GM21737 (cell line): Measurements from ENCODE around the gene KCTD16.

Source experiments
- ATAC-seq: cut with Tn5 transposase; IDR thresholded peaks from one replicate; pipeline ENCODE4 v1.9.1; 2021; ENCODE audit warnings: mild to moderate bottlenecking, moderate library complexity; ENCODE audit not compliant: unreplicated experiment

KCTD16 gene

DNA sequence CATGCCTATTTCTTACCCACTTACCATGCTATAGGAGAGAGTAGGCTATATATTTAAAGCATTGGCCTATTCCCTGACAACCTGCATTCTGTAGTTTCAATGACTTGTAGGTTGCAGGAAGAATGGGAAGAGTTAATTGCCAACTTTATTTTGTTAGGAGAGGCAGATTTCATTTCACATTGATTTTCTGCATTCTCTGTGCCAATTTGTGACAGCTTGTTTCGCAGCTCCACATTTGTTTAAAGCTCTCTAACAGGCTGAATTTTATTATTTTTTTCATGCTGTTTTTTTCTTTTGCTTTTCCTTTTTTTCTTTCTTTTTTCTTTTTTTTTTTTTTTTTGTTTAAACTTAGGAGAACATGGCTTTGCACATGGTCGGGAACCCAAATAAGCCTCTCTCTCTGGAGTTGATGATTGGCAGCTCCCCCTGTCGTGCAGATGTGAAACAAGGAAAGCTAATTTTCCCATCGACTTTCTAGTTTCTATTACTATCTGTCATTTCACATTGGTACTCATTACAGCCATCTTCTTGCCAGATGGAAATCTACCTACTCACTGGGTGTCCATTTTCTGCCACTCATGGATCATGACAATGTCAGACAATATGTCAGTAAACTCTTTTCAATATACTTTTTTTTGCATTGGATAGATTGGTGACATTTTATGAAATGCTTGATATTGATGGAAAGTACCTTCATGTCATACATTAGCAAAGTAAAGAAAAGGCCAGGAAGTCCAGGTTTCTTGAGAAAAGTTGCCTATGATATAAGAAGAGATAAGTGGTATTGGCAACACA lies 223.2 kb downstream of the KCTD16 start:
- no peak for ATAC-seq

DNA sequence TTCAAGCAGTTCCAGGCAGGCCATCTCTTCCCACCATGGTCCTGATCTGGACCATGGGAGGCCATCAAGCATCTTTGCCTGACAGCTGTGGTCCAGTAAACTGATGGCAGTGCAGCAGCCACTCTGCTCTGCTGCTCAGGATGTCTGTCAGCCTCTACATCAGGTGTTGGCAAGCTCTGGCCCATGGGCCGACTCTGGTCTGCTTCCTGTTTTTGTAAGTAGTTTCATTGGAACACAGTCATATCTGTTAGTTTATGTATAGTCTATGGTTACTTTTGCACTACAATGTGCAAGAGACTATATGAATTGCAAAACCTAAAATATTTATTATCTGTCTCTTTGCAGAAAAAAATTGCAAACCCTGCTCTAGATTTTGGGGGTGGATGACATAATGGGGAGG lies 225.0 kb downstream of the KCTD16 start:
- ATAC-seq, result no peak

DNA sequence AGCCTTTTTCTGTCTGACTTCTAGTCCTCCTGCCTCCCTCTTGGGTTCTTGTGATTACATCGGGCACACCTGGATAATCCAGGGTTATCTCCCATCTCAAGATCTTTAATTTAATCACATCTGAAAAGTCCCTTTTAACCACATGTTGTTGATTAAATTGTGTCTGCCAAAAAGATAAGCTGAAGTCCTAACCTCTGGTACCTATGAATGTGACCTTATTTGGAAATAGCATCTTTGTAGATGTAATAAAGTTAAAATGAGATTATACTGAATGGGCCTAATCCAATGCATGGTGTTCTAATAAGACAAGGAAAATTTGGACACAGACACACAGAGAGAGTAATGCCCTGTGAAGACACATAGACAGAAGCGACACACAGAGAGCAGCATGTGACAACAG lies 232.4 kb downstream of the KCTD16 start:
- ATAC-seq, result no peak

DNA sequence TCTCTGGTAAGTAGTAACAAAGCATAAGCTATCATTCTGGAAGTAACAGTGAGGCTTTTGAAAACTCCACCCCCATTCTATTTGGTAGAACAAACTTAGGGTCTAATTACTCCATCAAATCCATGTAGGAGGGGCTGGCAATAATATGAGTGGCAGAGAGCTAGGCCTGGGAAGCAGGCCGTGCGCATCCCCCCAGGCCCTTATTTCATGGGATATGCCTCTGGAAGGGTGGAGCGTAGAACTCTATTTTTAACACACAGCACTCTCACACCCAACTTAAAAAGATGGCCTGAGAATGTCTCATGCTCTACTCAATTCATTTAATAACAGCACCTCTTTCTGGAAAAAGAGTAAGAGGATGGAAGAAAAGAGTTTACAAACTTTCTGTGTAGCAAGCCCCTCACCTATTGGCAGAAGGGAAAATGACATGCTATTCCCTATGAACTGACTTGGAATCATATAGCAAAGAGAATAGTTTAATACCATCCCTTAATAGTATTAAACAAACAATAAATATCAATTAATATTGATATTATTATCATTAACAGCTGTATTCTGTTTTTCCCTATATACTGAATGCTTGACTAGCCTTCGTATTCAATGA lies 233.2 kb downstream of the KCTD16 start:
- no peak for ATAC-seq

DNA sequence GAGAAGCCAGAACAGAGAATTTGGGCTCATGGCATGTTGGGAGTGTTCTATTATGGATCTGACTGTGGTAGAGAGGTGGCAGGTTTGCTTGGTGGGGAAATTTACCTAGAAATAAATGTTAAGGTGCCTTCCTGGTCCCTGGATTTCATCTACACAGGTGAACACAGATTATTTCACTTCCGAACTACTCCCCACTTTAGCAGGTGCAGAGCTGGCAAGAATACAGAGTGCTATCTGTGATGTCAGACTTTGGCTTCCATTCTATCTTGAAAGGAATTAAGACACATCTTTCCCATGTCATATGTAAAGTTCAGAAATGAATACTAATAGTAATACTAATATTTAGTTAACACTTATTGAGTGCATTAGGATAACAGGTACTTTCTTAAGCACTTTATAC lies 234.0 kb downstream of the KCTD16 start:
- ATAC-seq, result no peak

DNA sequence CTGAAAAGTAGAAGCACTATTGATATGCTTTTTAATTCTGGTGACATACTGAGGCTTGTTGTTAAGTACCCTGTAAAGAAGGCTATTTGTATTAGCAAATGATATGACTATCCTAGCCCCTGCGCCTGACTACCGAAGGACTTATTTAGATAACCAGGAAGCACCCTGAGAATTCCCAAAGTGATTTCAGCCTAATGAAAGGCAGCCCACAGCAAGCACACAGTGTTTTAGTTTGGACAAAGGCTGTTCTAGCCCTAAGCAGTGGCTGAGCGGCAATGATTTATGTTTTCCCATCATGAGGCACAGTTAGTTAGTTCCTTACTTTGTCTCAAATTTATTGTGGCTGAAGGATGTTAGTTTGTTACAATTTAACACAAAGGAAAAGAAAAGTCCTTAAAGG lies 235.3 kb downstream of the KCTD16 start:
- ATAC-seq, result no peak

DNA sequence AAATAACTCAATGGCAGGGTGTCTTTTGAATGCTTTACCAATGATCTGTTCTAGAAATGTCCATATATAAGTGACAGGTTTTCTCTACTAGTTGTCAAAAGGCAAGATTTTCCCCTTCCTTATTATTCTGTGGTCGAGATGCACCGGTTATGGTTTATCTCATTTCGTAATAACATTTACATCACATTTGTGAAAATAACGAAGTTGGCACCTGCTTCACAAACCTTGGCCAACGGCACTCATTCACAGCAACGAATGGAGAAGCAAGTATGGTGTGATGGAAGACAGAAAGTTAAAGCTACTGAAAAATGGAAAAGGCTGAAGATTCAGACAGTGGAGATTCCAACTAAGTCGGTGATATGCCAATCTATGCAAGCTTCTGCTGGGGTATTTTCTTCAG lies 235.8 kb downstream of the KCTD16 start:
- no peak for ATAC-seq

DNA sequence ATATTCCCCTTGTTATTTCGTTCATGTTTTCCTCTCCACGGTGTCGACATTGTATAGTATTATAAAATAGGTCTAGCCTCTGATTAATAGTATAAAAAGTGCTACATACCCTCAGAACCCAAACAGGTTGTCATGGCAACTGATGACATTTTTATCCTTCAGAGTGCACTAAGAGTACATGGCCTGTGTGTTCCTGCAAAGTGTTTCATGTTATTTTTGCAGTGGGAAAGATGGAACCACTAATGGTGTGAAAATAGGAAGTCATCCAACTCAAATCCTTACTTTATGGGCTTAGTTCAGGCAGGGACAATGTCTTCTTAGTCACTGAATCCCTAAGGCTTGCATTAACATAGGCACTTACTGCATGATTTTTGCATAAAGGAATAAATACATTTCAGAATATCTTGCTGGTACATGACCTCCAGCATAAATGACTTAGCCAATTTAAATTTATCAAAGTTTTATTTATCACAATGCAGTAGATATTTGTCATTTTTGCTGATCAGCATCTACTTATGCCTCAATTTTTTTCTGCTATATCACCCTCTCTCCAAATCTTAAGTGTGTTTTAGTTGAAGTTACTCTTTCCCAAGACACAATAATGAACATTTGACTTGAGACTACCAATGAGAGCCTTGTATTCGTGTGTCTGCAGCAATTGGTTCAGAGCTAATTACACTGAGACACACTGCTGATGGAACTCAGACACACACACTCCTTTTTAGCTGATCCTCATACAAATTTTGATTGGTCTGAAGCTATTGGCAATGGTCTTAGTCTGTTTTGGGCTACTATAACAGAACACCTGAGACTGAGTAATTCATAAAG lies 243.7 kb downstream of the KCTD16 start:
- ATAC-seq, result no peak

DNA sequence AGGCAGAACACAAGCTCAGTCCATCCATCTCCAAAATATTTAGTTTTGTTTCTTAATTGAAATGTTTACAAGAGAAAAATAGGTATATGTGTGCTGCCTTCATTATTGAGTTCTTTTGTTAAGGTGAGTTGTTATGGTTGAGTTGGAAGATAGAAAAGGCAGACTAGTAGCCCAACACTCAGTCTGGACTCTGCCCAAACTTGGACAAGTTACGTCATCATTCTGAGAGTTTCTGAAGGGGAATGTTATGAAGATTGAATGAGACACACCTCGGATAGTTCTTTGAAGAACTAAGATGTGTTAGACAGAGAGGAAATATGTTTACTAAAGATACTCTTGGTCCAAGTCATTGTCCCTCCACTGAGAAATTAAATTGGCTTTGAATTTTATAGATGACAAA lies 245.5 kb downstream of the KCTD16 start:
- ATAC-seq, result no peak

DNA sequence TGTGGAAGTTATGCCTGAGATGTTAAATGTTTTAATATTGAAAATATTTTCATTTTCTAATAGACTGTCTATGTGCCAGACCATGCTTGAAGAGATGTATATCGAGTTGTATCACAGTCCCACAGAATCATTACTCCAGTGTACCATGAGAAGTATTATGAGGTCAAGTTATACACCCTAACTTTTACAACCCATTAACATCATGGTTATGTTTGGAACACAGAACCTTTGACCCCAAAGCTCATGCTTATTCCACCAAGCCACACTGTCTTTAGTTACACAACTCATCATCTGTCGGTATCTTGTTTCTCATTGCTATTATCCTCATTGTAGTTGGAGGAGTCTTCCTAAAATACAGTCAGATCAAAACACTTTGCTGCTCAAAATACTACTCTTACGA lies 248.0 kb downstream of the KCTD16 start:
- no peak for ATAC-seq

DNA sequence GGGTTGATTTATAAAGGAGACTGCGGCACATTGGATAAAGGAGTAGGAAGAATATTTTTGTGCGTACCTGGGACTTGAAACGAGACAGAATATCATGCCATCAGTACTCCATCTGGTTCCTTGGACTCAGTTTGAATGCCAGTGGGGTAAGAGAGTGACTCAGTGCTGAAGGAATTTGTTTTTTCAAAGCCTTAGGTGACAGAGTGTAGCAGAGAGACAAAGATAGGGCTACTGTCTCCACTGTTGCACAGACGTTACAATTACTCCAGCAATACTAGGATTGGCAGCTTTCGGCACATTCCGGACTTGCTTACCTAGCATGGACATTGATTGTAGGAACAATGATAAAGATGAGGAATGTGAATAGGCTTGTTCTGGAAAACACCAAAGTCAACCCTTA lies 250.7 kb downstream of the KCTD16 start:
- no peak for ATAC-seq

DNA sequence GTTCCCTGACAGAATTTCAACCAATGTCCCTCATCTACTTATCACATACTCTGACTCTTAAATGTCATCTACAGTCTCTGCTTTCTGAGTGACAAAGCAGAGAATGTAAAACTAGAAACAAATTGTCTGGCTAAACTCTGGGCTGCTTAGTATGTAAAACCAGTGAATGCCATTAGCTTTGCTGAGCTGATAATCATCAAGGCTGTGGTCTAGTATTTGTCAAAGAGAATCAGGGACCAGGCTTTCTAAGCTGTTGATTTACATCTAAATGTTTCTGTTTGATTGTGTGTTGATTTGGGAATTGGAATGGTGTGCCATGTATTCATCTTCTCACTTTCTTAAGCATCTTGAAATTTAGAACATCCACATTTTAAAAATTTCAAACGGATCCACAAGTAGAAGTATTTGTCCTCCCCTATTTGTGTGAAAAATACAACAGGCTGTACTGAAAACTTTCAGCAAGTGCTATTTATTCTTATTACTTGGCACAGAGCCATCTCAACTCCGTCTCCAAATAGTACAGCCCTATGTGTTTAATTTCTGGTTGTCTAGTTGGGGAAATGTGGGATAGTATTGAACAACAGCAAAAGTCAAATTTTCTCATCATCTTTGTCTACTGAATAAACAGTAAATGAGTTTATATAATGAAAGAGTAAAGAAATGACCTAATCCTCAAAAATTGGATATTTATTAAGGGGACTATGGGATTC lies 251.5 kb downstream of the KCTD16 start:
- no peak for ATAC-seq

DNA sequence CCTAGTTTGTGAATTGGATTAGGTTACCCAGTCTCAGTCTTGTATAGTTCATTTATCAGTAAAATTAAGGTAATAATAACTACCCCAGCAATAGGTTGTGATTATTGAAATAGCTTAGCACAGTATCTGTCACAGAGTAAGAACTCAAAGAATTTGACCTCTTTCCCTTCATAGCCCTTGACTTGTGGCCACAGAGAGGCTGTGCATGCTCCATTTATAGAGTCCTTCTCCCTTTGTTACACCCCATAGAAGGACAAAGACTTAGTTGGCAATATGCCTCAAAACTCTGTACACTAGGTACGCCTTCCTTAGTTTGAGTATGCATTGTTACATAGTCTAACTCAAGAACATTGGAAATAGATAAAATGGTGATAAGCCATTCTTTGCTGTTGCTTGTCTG lies 257.2 kb downstream of the KCTD16 start:
- no peak for ATAC-seq

DNA sequence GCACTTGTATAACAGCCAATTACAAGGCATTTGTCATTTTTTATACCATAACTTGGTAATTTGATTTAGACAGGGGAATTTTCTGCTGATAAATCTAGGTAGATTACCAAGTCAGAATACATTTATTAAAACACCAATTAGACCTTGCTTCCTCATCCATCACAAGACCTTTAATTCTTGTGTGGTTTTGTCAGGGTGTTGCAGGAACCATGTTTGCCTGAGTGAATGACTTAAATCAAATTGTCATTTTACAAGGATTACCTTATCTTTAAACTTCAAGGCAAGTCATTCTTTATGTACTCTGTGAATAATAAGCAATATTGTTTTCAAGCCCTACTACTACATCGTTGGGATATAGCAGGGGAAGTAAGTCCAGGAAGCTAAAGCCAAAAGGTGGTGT lies 257.7 kb downstream of the KCTD16 start:
- no peak for ATAC-seq

DNA sequence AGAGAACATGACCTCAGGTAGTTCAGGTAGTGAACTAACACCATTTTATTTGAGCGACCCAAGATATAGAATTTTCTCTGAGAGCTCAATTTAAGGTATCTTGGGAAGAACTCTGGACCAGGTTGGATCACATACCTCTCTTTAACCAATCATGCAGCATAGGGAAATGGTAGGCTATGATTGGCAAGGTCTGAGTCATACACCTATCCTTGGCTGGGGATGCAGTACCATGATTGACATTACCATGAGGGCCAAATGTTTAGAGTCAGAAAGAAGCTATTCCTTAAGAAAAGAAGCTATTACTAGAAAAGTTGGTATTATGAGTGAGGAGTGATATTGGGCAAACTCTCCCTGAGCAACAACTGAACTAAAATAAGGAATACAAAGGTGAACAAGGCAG lies 258.7 kb downstream of the KCTD16 start:
- ATAC-seq, result no peak

DNA sequence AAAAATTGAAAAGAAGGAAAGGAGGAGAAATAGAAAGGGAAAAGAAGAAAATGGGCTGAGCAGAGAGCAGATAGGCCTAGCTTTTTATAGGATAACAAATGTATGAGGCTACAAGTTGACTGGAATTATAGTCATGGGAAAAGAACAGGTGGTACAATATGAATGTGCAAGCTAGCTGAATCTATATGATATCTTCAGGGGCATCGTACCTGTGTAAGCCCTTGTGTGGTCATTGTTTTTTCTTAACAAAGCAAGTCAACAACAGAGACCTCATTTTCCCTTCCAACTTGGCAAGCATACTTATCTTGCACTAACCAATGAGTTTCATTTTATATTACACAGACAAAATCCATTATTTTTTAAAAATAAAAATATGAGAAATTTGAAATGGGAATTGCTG lies 259.2 kb downstream of the KCTD16 start:
- ATAC-seq, result no peak

DNA sequence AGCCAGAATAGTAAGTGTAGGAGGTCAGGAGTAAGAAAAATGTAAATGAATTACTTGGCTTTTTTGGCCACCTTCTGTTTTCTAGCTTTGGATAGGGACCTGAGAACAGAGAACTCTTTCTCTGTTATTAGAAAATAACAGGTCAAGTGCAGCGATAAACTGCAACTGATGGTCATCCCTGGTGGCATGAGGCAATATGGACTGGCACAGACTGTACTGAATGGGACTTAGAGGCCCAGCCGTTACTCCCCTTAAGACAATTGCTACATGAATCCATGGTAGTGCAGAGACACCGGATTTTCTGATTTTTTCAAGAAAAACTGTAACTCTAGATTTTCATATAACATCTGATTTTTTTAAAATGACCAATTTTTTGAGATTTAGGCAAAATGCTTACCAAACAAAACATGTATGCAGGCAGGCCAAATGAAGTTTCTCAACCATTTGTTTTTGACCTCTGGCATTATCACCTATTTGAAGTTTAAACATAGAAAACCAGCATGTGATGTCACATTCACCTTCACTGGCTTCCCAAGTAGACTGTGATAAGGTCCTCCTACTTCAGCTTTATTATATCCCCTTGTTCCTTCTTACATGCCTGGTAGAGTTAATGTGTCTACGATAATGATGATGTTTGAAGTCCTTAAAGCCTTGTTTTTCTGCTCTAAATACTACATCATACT lies 262.6 kb downstream of the KCTD16 start:
- no peak for ATAC-seq

DNA sequence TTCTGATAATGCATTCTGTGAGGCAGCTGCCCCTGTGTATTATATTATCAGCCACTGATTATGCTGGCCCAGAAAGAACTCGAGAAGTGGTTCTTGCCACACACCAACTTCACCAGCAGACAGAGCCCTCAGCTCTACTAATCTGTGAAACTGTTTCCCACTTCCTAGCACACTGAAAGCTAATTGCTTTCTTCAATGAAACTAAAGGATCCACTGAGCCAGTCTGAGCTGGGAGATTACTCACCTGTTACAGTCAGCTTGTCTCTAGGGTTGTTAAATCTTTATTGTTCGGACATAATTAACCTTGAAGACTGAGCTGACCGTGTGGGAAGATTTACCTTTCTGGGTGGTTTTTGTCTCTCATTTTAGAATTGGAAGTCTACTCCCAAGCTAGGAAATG lies 263.2 kb downstream of the KCTD16 start:
- ATAC-seq, result no peak

DNA sequence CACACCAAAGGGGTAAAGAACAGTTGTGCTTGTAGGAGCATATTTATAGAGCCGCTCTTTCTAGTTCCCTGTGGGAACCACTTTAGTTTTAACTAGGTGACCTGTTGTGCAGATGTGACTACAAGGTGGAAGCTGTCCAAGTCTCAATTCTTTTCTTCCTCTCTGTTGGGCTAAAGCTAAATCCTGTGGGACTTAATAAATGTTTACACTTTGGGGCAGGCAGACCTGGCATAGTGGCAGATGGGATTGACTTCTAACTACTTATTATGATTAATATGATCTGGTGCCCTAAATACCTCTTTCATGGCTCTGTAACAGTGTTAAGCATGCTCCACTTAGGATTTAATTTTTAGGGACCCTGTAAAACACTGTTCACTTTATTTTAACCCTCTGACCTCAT lies 265.3 kb downstream of the KCTD16 start:
- no peak for ATAC-seq

DNA sequence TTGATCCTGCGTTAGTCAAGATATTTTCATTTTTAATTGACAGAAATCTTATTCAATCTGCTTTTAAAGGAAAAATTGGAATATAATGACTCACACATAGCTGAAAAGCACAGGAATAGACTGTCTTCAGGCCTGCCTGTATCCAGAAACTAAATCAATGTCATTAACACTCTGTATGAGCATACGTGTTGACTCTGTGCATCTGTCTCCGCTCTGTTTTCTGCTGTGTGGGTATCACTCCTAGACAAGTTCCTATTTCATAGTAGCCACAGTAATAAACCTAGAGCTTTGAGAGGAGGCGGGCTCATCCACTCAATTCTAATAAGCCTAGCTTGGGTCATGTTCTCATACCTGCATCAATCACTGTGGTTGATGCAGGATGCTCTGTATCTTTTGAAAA lies 267.6 kb downstream of the KCTD16 start:
- ATAC-seq, result no peak

DNA sequence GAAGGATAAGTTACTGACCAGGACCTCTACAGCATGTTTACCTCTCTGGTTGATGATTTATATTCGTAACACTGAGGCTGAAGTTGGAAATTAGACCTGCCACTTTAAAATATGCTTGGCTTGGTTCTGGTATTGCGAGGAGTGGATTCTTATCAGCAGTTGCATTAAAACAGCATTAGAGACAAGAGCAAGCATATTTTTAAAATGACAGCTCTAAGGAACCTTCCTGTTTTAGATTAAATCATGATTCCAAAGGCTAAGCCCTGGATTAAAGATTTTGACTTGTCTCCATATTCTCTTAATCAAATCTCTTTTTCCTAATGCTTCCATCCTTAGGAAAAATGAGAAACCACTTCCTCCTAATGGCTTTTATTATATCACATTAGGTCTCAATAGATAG lies 277.8 kb downstream of the KCTD16 start:
- ATAC-seq, result no peak
